Stimulated activated naive CD8-positive, alpha-beta T cell treated with anti-CD3 and anti-CD28 coated beads, Interleukin-15, amount 100 ng/mL, for 72 hours (primary cell): Measurements from ENCODE around the gene PPOX.
A peak's percentile ranks its signal among the peaks of the same experiment; 100 is the strongest.

Source experiments
- ATAC-seq: fragments of 150-1000 bp; cut with Tn5 transposase; 2 replicates; pipeline ENCODE4 v1.10.0; 2021; ENCODE audit warnings: mild to moderate bottlenecking, moderate library complexity
- DNase-seq, 2 donors: peaks; one replicate each; pipeline ENCODE4 v3.0.0; 2021 to 2022
- H3K27ac Mint-ChIP-seq, 2 donors: one replicate each; pipeline ENCODE4 v1.8.0; 2022; ENCODE audit warnings: mild to moderate bottlenecking in 2 of 2, mixed read lengths in 2 of 2, moderate library complexity in 2 of 2
- H3K27me3 Mint-ChIP-seq: one replicate; pipeline ENCODE4 v1.8.0; 2022; ENCODE audit warnings: mixed read lengths
- H3K4me1 Mint-ChIP-seq: one replicate; pipeline ENCODE4 v1.8.0; 2022; ENCODE audit warnings: mild to moderate bottlenecking, mixed read lengths
- H3K4me3 Mint-ChIP-seq, 2 donors: one replicate each; pipeline ENCODE4 v1.8.0; 2022; ENCODE audit warnings: mild to moderate bottlenecking in 2 of 2, mixed read lengths in 2 of 2, moderate library complexity in 1 of 2
- H3K9me3 Mint-ChIP-seq, 2 donors: one replicate each; pipeline ENCODE4 v1.8.0; 2022; ENCODE audit warnings: mixed read lengths in 2 of 2

Gene PPOX

GRCh38 chr1:161137881-161138280 lies 28.3 kb upstream of the PPOX start:
- peaks cover 6% of the 10 kb centered on the region for H3K4me1 Mint-ChIP-seq
- H3K27me3 Mint-ChIP-seq = no peaks in the 10 kb centered on the region
- ATAC-seq = no peak
- no peak overlapping the region for H3K4me3 Mint-ChIP-seq
- DNase-seq = no peak
- H3K27ac Mint-ChIP-seq = no peak overlapping the region
- H3K9me3 Mint-ChIP-seq = no peaks in the 10 kb centered on the region

- Mint-ChIP-seq H3K27me3 (no peaks in the 10 kb centered on the region), H3K4me1 (peaks cover 6% of the 10 kb centered on the region), H3K9me3 (no peaks in the 10 kb centered on the region), H3K4me3 (no peak overlapping the region), H3K27ac (peak overlapping the region in 1 of 2 donors; percentile 34)
- DNase-seq (no peak), ATAC-seq (no peak)
These were observed 27.8 kb upstream of the PPOX start for GRCh38 chr1:161138431-161138830.

DNA sequence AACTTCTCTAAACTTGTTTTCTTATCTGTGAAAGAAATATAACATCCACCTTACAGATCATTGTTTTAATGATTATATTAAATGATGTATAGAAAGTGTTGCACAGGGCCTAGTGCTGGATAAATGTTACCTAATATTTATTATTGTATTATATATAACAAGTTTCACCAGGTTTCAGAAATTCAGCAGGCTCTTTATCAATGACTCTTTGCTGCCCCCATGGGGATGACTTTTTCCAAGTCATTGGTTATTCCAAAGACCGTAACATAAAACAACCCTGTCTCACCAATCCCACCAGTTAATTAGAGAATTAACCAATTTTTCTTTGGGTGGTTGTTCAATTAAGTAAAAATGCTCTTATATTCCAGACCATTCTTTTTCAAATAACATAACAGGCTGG lies 26.5 kb upstream of the PPOX start:
- no peaks in the 10 kb centered on the region for H3K9me3 Mint-ChIP-seq
- H3K4me3 Mint-ChIP-seq = no peak overlapping the region
- ATAC-seq (no peak), DNase-seq (no peak)
- H3K4me1 Mint-ChIP-seq = peaks cover 5% of the 10 kb centered on the region
- H3K27me3 Mint-ChIP-seq = no peaks in the 10 kb centered on the region
- no peak overlapping the region for H3K27ac Mint-ChIP-seq

DNA sequence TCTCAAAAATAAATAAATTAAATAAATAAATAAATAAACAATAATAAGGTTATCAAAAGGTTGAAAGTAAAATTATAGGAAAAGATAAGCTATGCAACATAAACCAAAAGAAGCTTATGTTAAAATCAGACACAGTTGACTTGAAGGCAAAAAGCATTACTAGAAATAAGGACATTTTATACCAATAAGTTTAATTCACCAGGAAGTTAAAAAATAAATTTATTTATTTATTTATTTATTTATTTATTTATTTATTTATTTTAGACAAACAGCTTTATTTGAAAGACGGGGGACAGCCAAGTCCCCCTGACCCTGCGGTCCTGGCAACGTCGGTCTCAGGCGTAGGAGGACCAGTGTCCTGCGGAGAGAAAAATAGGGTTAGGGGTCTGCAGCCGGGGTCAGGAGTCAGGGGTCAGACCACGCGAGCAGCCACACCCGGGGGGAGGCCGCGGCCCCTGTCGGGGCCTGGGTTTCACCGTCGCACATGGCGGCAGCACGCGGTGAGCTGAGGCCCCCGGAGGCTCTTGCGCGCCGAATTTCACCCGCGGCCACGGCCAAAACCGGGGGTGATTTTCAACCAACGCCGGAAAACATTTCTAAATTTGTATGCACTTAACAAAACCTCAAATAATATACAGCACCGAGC lies 25.3 kb upstream of the PPOX start:
- no peak overlapping the region for H3K4me3 Mint-ChIP-seq
- no peak overlapping the region for H3K27ac Mint-ChIP-seq
- no peaks in the 10 kb centered on the region for H3K9me3 Mint-ChIP-seq
- DNase-seq (no peak), ATAC-seq (no peak)
- no peaks in the 10 kb centered on the region for H3K27me3 Mint-ChIP-seq
- H3K4me1 Mint-ChIP-seq = no peaks in the 10 kb centered on the region

GRCh38 chr1:161145832-161146231 lies 20.4 kb upstream of the PPOX start:
- Mint-ChIP-seq H3K27ac (no peak overlapping the region), H3K9me3 (no peaks in the 10 kb centered on the region), H3K27me3 (no peaks in the 10 kb centered on the region), H3K4me3 (no peak overlapping the region), H3K4me1 (no peaks in the 10 kb centered on the region)
- DNase-seq (no peak), ATAC-seq (no peak)

GRCh38 chr1:161153176-161153575 lies 13.1 kb upstream of the PPOX start:
- peak overlapping the region; percentile 89 to 92 for H3K4me3 Mint-ChIP-seq
- no peak for ATAC-seq
- no peaks in the 10 kb centered on the region for H3K9me3 Mint-ChIP-seq
- H3K27ac Mint-ChIP-seq = peak overlapping the region; percentile 87 to 100
- no peak for DNase-seq
- H3K4me1 Mint-ChIP-seq = peaks cover 20% of the 10 kb centered on the region
- no peaks in the 10 kb centered on the region for H3K27me3 Mint-ChIP-seq

GRCh38 chr1:161153682-161154337 lies 12.4 kb upstream of the PPOX start, which contains the start of gene UFC1:
TSS of gene UFC1 (plus strand) at chr1:161153978. CDS start at chr1:161153998, 20 bp downstream.
- Mint-ChIP-seq H3K9me3 (no peaks in the 10 kb centered on the region), H3K4me3 (peak within 1 kb of the TSS; percentile 89 to 92), H3K4me1 (peaks cover 27% of the 10 kb centered on the region), H3K27me3 (no peaks in the 10 kb centered on the region), H3K27ac (peak within 1 kb of the TSS; percentile 100)
- ATAC-seq = peak; percentile 95
- DNase-seq = peak; percentile 75 to 86

- no peaks in the 10 kb centered on the region for H3K9me3 Mint-ChIP-seq
- H3K4me1 Mint-ChIP-seq = peaks cover 65% of the 10 kb centered on the region
- H3K27ac Mint-ChIP-seq = peak overlapping the region in 1 of 2 donors; percentile 66
- DNase-seq = no peak
- no peaks in the 10 kb centered on the region for H3K27me3 Mint-ChIP-seq
- no peak overlapping the region for H3K4me3 Mint-ChIP-seq
- no peak for ATAC-seq
These were observed 8.4 kb upstream of the PPOX start for GRCh38 chr1:161157867-161158266.

DNA sequence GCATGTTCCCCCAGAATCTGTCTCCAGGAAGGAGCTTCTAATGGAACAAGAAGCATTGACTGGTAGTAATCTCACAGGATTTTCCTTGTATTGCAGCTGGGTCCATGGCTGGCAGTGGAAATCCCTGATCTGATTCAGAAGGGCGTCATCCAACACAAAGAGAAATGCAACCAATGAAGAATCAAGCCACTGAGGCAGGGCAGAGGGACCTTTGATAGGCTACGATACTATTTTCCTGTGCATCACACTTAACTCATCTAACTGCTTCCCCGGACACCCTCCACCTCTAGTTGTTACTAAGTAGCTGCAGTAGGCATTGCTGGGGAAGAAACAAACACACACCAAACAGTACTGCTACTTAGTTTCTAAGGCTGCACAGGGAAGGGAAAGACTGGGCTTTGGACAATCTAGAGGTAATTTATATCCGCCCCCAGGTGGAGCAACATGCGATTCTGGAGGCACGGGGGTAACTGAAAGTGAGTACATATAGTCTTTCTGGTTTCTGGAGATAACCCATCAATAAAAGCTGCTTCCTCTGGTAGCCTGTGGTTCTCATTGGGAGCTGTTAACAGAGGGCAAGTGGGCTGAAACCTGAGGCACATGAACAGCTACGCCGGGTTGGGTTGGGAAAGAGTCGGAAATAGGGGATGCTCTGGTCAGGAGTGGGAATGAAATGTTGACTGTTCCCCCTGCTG lies 7.8 kb upstream of the PPOX start:
- no peak for DNase-seq
- Mint-ChIP-seq H3K9me3 (no peaks in the 10 kb centered on the region), H3K4me3 (peak overlapping the region; percentile 90 to 94), H3K27me3 (no peaks in the 10 kb centered on the region), H3K4me1 (peaks cover 71% of the 10 kb centered on the region), H3K27ac (peak overlapping the region; percentile 64 to 94)
- no peak for ATAC-seq

DNA sequence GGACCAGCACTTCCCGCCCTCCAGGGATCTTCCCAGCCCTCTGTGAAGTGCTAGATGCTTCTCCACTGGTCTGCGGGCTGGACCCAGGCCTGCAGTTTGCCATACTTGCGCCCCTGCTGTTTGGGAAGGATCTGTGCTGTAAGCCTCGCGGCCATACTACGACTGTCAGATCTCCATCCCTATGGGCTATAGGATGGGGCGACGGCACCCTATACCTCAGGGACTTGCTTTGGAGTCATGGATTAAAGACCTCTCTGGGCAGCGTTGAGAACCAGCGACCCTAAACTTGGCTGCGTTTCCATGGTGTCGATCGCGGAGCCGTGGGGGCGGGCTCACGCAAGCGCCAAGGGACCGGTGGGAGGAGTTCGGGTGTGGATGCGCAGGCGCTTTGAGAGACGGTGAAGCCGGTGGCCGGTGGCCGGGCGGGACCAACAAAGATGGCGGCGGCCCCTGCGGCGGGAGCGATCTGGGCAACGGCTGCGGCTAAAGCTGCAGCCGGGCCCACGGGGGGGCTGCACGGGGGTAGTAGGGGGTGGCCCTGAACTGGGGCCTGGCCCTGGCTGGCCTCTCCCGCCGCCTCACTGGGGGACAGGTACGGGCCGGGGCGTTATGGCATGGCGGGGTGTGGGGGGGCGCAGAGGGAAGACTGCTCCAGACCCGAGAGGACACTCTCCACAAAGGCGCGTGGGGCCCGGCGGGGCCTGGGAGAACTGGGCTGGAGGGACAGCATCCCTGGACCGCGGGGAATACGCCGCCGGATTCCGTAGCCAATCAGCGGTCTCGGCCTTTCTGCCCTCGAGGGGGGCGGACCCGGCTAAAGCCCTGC lies 6.9 kb upstream of the PPOX start, which contains the start of gene USP21:
Gene USP21, plus strand, starts transcription at position 414 of the 826 bp plus-strand sequence. CDS start 1,141 bp downstream, outside the sequence.
- Mint-ChIP-seq H3K4me1 (peaks cover 79% of the 10 kb centered on the region), H3K4me3 (peak within 1 kb of the TSS; percentile 90 to 94), H3K9me3 (no peaks in the 10 kb centered on the region), H3K27me3 (no peaks in the 10 kb centered on the region), H3K27ac (peak within 1 kb of the TSS; percentile 94 to 97)
- peak; percentile 92 for ATAC-seq
- peak; percentile 88 to 90 for DNase-seq

GRCh38 chr1:161159913-161160243 lies 6.3 kb upstream of the PPOX start:
- no peak for ATAC-seq
- no peaks in the 10 kb centered on the region for H3K9me3 Mint-ChIP-seq
- H3K4me3 Mint-ChIP-seq = peak overlapping the region; percentile 90 to 94
- H3K27me3 Mint-ChIP-seq = no peaks in the 10 kb centered on the region
- H3K27ac Mint-ChIP-seq = peak overlapping the region; percentile 94 to 97
- H3K4me1 Mint-ChIP-seq = peaks cover 79% of the 10 kb centered on the region
- DNase-seq = no peak

- ATAC-seq (no peak), DNase-seq (no peak)
- H3K4me3 Mint-ChIP-seq = peak overlapping the region; percentile 90 to 94
- peaks cover 79% of the 10 kb centered on the region for H3K4me1 Mint-ChIP-seq
- peak overlapping the region; percentile 7 to 22 for H3K27ac Mint-ChIP-seq
- H3K27me3 Mint-ChIP-seq = no peaks in the 10 kb centered on the region
- H3K9me3 Mint-ChIP-seq = no peaks in the 10 kb centered on the region
These were observed 5.5 kb upstream of the PPOX start for GRCh38 chr1:161160671-161161145.

GRCh38 chr1:161161652-161162051 lies 4.6 kb upstream of the PPOX start:
- Mint-ChIP-seq H3K27ac (peak overlapping the region; percentile 5 to 84), H3K27me3 (no peaks in the 10 kb centered on the region), H3K4me1 (peaks cover 78% of the 10 kb centered on the region), H3K4me3 (no peak overlapping the region), H3K9me3 (no peaks in the 10 kb centered on the region)
- ATAC-seq (no peak), DNase-seq (no peak)

DNA sequence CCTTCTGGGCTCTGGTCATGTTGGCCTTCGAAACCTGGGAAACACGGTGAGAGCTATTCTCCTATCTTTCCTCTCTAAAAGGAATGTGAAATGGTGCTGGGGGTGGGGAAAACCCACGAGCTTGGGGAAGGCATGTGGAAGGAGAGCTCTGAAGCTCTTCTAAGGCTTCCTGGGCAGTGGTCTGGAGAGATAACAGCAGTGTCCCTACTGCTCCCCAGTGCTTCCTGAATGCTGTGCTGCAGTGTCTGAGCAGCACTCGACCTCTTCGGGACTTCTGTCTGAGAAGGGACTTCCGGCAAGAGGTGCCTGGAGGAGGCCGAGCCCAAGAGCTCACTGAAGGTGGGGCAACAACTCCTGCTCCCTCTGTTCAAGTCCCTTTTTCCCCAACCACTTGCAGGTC lies 4.2 kb upstream of the PPOX start:
- Mint-ChIP-seq H3K9me3 (no peaks in the 10 kb centered on the region), H3K27ac (peak overlapping the region in 1 of 2 donors; percentile 5), H3K4me3 (no peak overlapping the region), H3K4me1 (peaks cover 82% of the 10 kb centered on the region), H3K27me3 (no peaks in the 10 kb centered on the region)
- no peak for DNase-seq
- no peak for ATAC-seq

- no peaks in the 10 kb centered on the region for H3K27me3 Mint-ChIP-seq
- DNase-seq (no peak), ATAC-seq (no peak)
- H3K4me3 Mint-ChIP-seq = no peak overlapping the region
- H3K27ac Mint-ChIP-seq = peak overlapping the region in 1 of 2 donors; percentile 83
- peaks cover 89% of the 10 kb centered on the region for H3K4me1 Mint-ChIP-seq
- H3K9me3 Mint-ChIP-seq = no peaks in the 10 kb centered on the region
These were observed 3.4 kb upstream of the PPOX start for GRCh38 chr1:161162806-161163205.
